K562 (cell line): Measurements from ENCODE around the gene NRP1. TPM values are rescaled to one million over a fixed set of nuclear protein-coding genes. Genes with fewer than 3 reads are reported as not detected.
A peak's percentile ranks its signal among the peaks of the same experiment; 100 is the strongest.

ENCODE experiments used
- ATAC-seq: fragments of 200-7000 bp; cut with Tn5 transposase; 3 replicates; pipeline ENCODE4 v1.9.1; 2020; ENCODE audit warnings: moderate library complexity
- BruUV-seq: library from RNA; stranded (reverse); fragments of 400-500 nt; replicated peaks from 2 replicates; lab custom pipeline; 2021; lab: Mats Ljungman, UMichigan
- CTCF ChIA-PET: fragments of 300-600 bp; formaldehyde crosslinking; extraction: SDS; loops from one replicate; lab custom pipeline; 2021; ENCODE audit warnings: low intra/inter-chr PET ratio; lab: Yijun Ruan, JAX
- POLR2A ChIA-PET: fragments of 300-600, 350-650 bp; sonication (Branson Sonifier 250); formaldehyde crosslinking; extraction: SDS; loops from one replicate; lab custom pipeline; 2021; ENCODE audit warnings: antibody characterized with exemption, inconsistent platforms; lab: Yijun Ruan, JAX
- DNase-seq, 4 experiments: peaks; one replicate each; pipeline versions ENCODE4 v3.0.0 to v3.0.0-alpha.2; 2011 to 2018; ENCODE audit warnings: low spot score in 3 of 4, mixed read lengths in 3 of 4; ENCODE audit errors: extremely low read depth in 1 of 4
- FAIRE-seq: peaks from 2 replicates; lab custom pipeline; 2011; peaks lifted over from hg19 to GRCh38; lab: Jason Lieb, UNC
- H2AFZ ChIP-seq: 2 replicates; pipeline ENCODE4 v1.6.0; 2011; ENCODE audit warnings: low read depth, low read length, control low read depth, inconsistent platforms
- H3K27ac ChIP-seq: fragments of 200-600 bp; 3 replicates; pipeline ENCODE4 v1.8.0; 2011; ENCODE audit warnings: low read depth, mild to moderate bottlenecking, control low read depth, inconsistent platforms, low read length, moderate library complexity, mixed read lengths; ENCODE audit errors: extremely low read depth
- H3K27me3 ChIP-seq, 2 experiments: fragments of 300-600 bp in 1 of 2; 2 replicates in 1 of 2; 3 replicates in 1 of 2; pipeline versions ENCODE4 v1.6.0 to v1.8.0; 2011; ENCODE audit warnings: inconsistent platforms in 2 of 2, low read length in 2 of 2, mild to moderate bottlenecking in 1 of 2, mixed read lengths in 1 of 2, moderate library complexity in 1 of 2; ENCODE audit not compliant: control insufficient read depth in 2 of 2, insufficient read depth in 2 of 2
- H3K36me3 ChIP-seq: fragments of 300-600 bp; 3 replicates; pipeline ENCODE4 v1.8.0; 2011; ENCODE audit warnings: mild to moderate bottlenecking, low read length, inconsistent platforms; ENCODE audit not compliant: control insufficient read depth, insufficient read depth
- H3K4me1 ChIP-seq, 2 experiments: fragments of 200-600 bp in 1 of 2; replicated peaks in 1 of 2; 2 replicates in 1 of 2; 3 replicates in 1 of 2; pipeline versions ENCODE4 v1.5.1 to v1.8.0; 2011; ENCODE audit warnings: inconsistent platforms in 2 of 2, low read length in 2 of 2, mild to moderate bottlenecking in 1 of 2, mixed read lengths in 1 of 2, moderate library complexity in 1 of 2; ENCODE audit not compliant: control insufficient read depth in 2 of 2, insufficient read depth in 2 of 2
- H3K4me2 ChIP-seq: 2 replicates; pipeline ENCODE4 v1.6.1; 2011; ENCODE audit warnings: low read length, control low read depth, inconsistent platforms, mixed read lengths; ENCODE audit not compliant: insufficient read depth
- H3K4me3 ChIP-seq: fragments of 200-600 bp; sonication (generic), shearing (Covaris generic); 2 replicates; pipeline ENCODE4 v1.5.1; 2016; ENCODE audit warnings: control low read depth, inconsistent platforms
- H3K79me2 ChIP-seq: fragments of 200-600 bp; 3 replicates; pipeline ENCODE4 v1.8.0; 2011; ENCODE audit warnings: low read length, inconsistent platforms; ENCODE audit not compliant: control insufficient read depth, insufficient read depth
- H3K9ac ChIP-seq, 2 experiments: 2 replicates each; pipeline versions ENCODE4 v1.6.0 to v1.6.1; 2011; ENCODE audit warnings: low read depth in 2 of 2, low read length in 2 of 2, control low read depth in 1 of 2, inconsistent platforms in 1 of 2, mild to moderate bottlenecking in 1 of 2, mixed read lengths in 1 of 2; ENCODE audit not compliant: insufficient read depth in 1 of 2
- H3K9me1 ChIP-seq: one replicate; pipeline ENCODE4 v1.6.0; 2011; ENCODE audit warnings: inconsistent platforms, mild to moderate bottlenecking, low read length, moderate library complexity; ENCODE audit not compliant: control insufficient read depth, insufficient read depth
- H3K9me3 ChIP-seq: replicated peaks from 2 replicates; pipeline ENCODE4 v1.5.1; 2011; ENCODE audit warnings: low read depth, low read length, inconsistent platforms; ENCODE audit not compliant: control insufficient read depth, insufficient read depth
- H4K20me1 ChIP-seq: replicated peaks from 2 replicates; pipeline ENCODE4 v1.6.1; 2011; ENCODE audit warnings: low read length, inconsistent platforms, mixed read lengths; ENCODE audit not compliant: control insufficient read depth, insufficient read depth
- CBX1 ChIP-seq: sonication (generic); IDR thresholded peaks from 2 replicates; pipeline ENCODE4 v1.6.1; 2016; ENCODE audit warnings: antibody characterized with exemption, low read depth, mild to moderate bottlenecking
- ESRRA ChIP-seq: fragments of 450-650 bp; IDR thresholded peaks from 2 replicates; pipeline ENCODE4 v1.6.1; 2014; ENCODE audit warnings: low read depth, mild to moderate bottlenecking, moderate library complexity, borderline replicate concordance
- MAFF ChIP-seq: IDR thresholded peaks from 2 replicates; pipeline ENCODE4 v1.6.1; 2012; ENCODE audit warnings: low read length, improper control_type of control experiment
- PTBP1 ChIP-seq: fragments of 200-400 bp; formaldehyde crosslinking; IDR thresholded peaks from 2 replicates; pipeline ENCODE4 v1.6.1; 2017; ENCODE audit warnings: low read depth, low read length
- SMARCA4 ChIP-seq: fragments of 450-650 bp; IDR thresholded peaks from 2 replicates; pipeline ENCODE4 v1.6.1; 2016
- ZNF316 ChIP-seq: fragments of 450-650 bp; IDR thresholded peaks from 2 replicates; pipeline ENCODE4 v1.6.1; 2016
- ZNF699 ChIP-seq: fragments of 250-450 bp; sonication (Bioruptor Pico); IDR thresholded peaks from 2 replicates; pipeline ENCODE4 v1.8.0; 2021; ENCODE audit warnings: mild to moderate bottlenecking, moderate library complexity; ENCODE audit not compliant: insufficient replicate concordance
- whole genome bisulfite sequencing: fragments of 100-300 bp; shearing (Covaris generic); methylation state at CpG from one replicate; pipeline ENCODE4 v1.1.6; 2016; ENCODE audit warnings: low coverage, mixed read lengths; ENCODE audit not compliant: insufficient coverage; ENCODE audit errors: missing lambda C conversion rate; 5-methylcytosine and 5-hydroxymethylcytosine counted together
- in situ Hi-C: fragments of 300-500 bp; cut with MboI; formaldehyde crosslinking; loops from 4 replicates; pipeline ENCODE4 v1.15.0; 2018; ENCODE audit warnings: inconsistent platforms, mixed read lengths
- intact Hi-C: fragments of 100-400 bp; cut with micrococcal nuclease; formaldehyde crosslinking; loops from 2 replicates; pipeline ENCODE4 v1.14.2; 2022
- polyA plus RNA-seq, 8 experiments: library from polyadenylated mRNA; depleted of rRNA in 4 of 8; stranded (reverse) in 5 of 8; unstranded in 3 of 8; fragments of >200 nt; fragmentation: Nextera tagmentation in 2 of 8; fragmentation: Illumina TruSeq in 1 of 8; extraction: Ambion mirVana in 2 of 8; extraction: Trizol in 1 of 8; gene quantifications; 2 replicates each; pipeline versions ENCODE4 v1.2.1 to v1.2.3, GENCODE V29; 2011 to 2014; ENCODE audit warnings: inconsistent platforms in 1 of 8, missing spikeins in 1 of 8
- total RNA-seq, 7 experiments: library from RNA; depleted of rRNA in 6 of 7; stranded (reverse); fragments of >200 nt in 6 of 7; fragmentation: Illumina TruSeq in 2 of 7; extraction: Trizol in 2 of 7; gene quantifications; 2 replicates each; pipeline versions ENCODE4 v1.2.1 to v1.2.3, GENCODE V29; 2011 to 2021; ENCODE audit warnings: low replicate concordance in 1 of 7
- TF ChIP-seq, protein P1 (sequence below): sonication (generic); formaldehyde crosslinking; IDR thresholded peaks from 2 replicates; pipeline ENCODE4 v1.8.0; 2022; ENCODE audit warnings: mild to moderate bottlenecking, low read depth, missing genetic modification reagents
- TF ChIP-seq, protein P2 (sequence below): sonication (generic); formaldehyde crosslinking; IDR thresholded peaks from 2 replicates; pipeline ENCODE4 v1.8.1; 2023; ENCODE audit warnings: mild to moderate bottlenecking, missing genetic modification reagents
- TF ChIP-seq, protein P3 (sequence below): IDR thresholded peaks from 2 replicates; pipeline ENCODE4 v1.6.1; 2011; ENCODE audit not compliant: insufficient read length; ENCODE audit errors: extremely low read depth
- TF ChIP-seq, protein P4 (sequence below): fragments of 200-800 bp; sonication (Bioruptor generic); IDR thresholded peaks from 2 replicates; pipeline ENCODE4 v1.6.1; 2017; ENCODE audit warnings: missing genetic modification characterization, missing compliant biosample characterization

Gene NRP1
- total and polyA plus RNA-seq, 9 of the 15 experiments (the other 6 are each of a cell fraction or from before 2014, with no cell fraction given): 0.01 to 0.38 (median 0.04) TPM; not detected in 5

DNA sequence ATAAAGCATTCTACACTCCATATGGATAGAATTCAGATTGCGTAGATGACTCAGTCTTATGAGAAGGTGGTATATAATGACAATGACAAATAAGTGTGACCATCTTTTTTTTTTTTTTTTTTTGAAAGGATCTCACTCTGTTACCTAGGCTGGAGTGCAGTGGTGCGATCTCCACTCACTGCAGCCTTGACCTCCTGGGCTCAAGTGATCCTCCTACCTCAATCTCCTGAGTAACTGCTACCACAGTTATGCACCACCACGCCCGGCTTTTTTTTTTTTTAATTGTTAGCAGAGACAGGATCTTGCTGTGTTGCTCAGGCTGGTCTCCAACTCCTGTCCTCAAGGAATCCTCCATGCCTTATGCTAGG, 43.2 kb upstream of the NRP1 start:
- Histone ChIP-seq H3K9me3 (no peaks in the 10 kb centered on the region), H4K20me1 (no peaks in the 10 kb centered on the region), H2AFZ (no peak overlapping the region), H3K4me2 (no peak overlapping the region), H3K9ac (no peak overlapping the region), H3K79me2 (no peaks in the 10 kb centered on the region), H3K9me1 (no peaks in the 10 kb centered on the region), H3K4me1 (no peaks in the 10 kb centered on the region), H3K27me3 (no peaks in the 10 kb centered on the region; a peak in 1 of 5 replicates), H3K27ac (no peak overlapping the region), H3K4me3 (no peak overlapping the region), H3K36me3 (no peaks in the 10 kb centered on the region)
- intact Hi-C loops (no loop called here), in situ Hi-C loops (no loop called here)
- ChIA-PET CTCF (no interaction called here), POLR2A (no interaction called here)
- ATAC-seq (no peak), FAIRE-seq (no peak), DNase-seq (no peak)
- 5% methylated on average over 4 of the region's 4 CpGs for WGBS
- BruUV-seq: no TSS peak
- TF ChIP-seq SMARCA4: no peak
- TF ChIP-seq ZNF316: 0 out of 2 replicates have a peak, but pooled peaks have one; percentile 1

DNA sequence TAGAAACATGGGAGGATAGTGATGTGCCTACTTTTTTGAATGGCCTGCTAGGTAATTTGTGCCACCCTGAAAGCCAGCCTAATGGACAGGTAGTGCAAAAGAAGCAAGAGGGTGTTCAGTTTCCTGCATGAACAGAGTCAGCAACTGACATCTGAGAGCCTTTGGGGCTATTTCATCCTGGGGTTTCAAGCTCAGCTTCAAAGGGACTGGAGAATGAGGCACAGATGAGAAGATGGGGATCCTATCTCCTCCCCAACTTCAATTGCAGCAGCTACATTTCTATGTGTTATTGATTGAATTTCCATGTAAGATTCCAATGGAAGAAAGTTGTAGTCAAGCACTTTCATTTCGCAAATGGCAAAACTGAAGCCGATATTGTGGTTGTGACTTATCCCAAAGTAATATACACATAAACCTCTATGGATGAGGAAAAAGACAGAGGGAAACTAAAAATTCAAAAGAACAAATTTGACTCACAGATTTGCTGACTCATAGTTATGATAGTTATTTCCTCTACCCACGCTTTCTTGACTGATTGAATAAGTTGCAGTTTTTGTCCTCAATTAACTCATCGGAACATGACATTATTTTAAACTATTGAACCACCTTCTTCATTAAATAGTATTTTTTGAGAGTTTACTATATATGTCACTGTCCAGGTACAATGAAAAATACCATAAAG, 42.6 kb upstream of the NRP1 start:
- no peaks in the 10 kb centered on the region for H3K9me3 ChIP-seq
- no peaks in the 10 kb centered on the region for H3K79me2 ChIP-seq
- BruUV-seq: no TSS peak
- in situ Hi-C loops: no loop called here
- no peaks in the 10 kb centered on the region for H3K36me3 ChIP-seq
- ChIA-PET CTCF (no interaction called here), POLR2A (no interaction called here)
- H3K4me3 ChIP-seq: no peak overlapping the region
- H3K9ac ChIP-seq: no peak overlapping the region
- FAIRE-seq (no peak), ATAC-seq (no peak), DNase-seq (no peak)
- no peak overlapping the region for H3K4me2 ChIP-seq
- H3K4me1 ChIP-seq: no peaks in the 10 kb centered on the region
- H3K27ac ChIP-seq: no peak overlapping the region
- H3K27me3 ChIP-seq: no peaks in the 10 kb centered on the region; a peak in 1 of 5 replicates
- H3K9me1 ChIP-seq: no peaks in the 10 kb centered on the region
- WGBS: 3% methylated on average over 4 of the region's 4 CpGs
- no peak overlapping the region for H2AFZ ChIP-seq
- no peaks in the 10 kb centered on the region for H4K20me1 ChIP-seq
- intact Hi-C loops: no loop called here
- TF ChIP-seq, protein P1, sequence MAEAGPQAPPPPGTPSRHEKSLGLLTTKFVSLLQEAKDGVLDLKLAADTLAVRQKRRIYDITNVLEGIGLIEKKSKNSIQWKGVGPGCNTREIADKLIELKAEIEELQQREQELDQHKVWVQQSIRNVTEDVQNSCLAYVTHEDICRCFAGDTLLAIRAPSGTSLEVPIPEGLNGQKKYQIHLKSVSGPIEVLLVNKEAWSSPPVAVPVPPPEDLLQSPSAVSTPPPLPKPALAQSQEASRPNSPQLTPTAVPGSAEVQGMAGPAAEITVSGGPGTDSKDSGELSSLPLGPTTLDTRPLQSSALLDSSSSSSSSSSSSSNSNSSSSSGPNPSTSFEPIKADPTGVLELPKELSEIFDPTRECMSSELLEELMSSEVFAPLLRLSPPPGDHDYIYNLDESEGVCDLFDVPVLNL (CRISPR knock-in tag): no peak
- no peak for TF ChIP-seq PTBP1
- TF ChIP-seq CBX1: no peak
- peak; percentile 91 for TF ChIP-seq ZNF316
- no peak for TF ChIP-seq ZNF699 (CRISPR knock-in tag)
- TF ChIP-seq, protein P2, sequence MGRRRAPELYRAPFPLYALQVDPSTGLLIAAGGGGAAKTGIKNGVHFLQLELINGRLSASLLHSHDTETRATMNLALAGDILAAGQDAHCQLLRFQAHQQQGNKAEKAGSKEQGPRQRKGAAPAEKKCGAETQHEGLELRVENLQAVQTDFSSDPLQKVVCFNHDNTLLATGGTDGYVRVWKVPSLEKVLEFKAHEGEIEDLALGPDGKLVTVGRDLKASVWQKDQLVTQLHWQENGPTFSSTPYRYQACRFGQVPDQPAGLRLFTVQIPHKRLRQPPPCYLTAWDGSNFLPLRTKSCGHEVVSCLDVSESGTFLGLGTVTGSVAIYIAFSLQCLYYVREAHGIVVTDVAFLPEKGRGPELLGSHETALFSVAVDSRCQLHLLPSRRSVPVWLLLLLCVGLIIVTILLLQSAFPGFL (CRISPR knock-in tag): no peak
- no peak for TF ChIP-seq ESRRA
- TF ChIP-seq, protein P3, sequence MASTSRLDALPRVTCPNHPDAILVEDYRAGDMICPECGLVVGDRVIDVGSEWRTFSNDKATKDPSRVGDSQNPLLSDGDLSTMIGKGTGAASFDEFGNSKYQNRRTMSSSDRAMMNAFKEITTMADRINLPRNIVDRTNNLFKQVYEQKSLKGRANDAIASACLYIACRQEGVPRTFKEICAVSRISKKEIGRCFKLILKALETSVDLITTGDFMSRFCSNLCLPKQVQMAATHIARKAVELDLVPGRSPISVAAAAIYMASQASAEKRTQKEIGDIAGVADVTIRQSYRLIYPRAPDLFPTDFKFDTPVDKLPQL: no peak
- TF ChIP-seq, protein P4, sequence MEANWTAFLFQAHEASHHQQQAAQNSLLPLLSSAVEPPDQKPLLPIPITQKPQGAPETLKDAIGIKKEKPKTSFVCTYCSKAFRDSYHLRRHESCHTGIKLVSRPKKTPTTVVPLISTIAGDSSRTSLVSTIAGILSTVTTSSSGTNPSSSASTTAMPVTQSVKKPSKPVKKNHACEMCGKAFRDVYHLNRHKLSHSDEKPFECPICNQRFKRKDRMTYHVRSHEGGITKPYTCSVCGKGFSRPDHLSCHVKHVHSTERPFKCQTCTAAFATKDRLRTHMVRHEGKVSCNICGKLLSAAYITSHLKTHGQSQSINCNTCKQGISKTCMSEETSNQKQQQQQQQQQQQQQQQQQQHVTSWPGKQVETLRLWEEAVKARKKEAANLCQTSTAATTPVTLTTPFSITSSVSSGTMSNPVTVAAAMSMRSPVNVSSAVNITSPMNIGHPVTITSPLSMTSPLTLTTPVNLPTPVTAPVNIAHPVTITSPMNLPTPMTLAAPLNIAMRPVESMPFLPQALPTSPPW (CRISPR knock-in tag): no peak
- TF ChIP-seq MAFF: peak; percentile 81
